Measurements from ENCODE around the gene ONECUT2. TPM values are rescaled to one million over a fixed set of nuclear protein-coding genes. Genes with fewer than 3 reads are reported as not detected.

Gene ONECUT2
- total RNA-seq, 2 donors from 2014 or later, result 0.04 TPM

- Histone ChIP-seq H3K4me3 (no peak overlapping the region), H3K36me3 (no peaks in the 10 kb centered on the region), H3K4me1 (peaks cover 0 to 11% of the 10 kb centered on the region in 2 donors), H3K27me3 (peaks cover 12 to 16% of the 10 kb centered on the region in 2 donors), H3K9me3 (no peaks in the 10 kb centered on the region), H3K27ac (no peak overlapping the region)
- no peak for DNase-seq (ENCODE audit: low spot score)
- TF ChIP-seq CTCF (IDR thresholded peaks at IDR 0.05), result no peak
Observed at GRCh38 chr18:57445488-57446319, 10.5 kb downstream of the ONECUT2 start.

GRCh38 chr18:57446322-57446721, 11.1 kb downstream of the ONECUT2 start:
- H3K4me3 ChIP-seq, result no peak overlapping the region
- H3K4me1 ChIP-seq, result peaks cover 0 to 5% of the 10 kb centered on the region in 2 donors
- H3K27ac ChIP-seq, result no peak overlapping the region
- DNase-seq (ENCODE audit: low spot score), result no peak
- no peaks in the 10 kb centered on the region for H3K36me3 ChIP-seq
- peak in 1 of 2 donors; percentile 50 for TF ChIP-seq CTCF (IDR thresholded peaks at IDR 0.05)
- no peaks in the 10 kb centered on the region for H3K9me3 ChIP-seq
- H3K27me3 ChIP-seq, result peaks cover 6 to 10% of the 10 kb centered on the region in 2 donors

- no peak for DNase-seq (ENCODE audit: low spot score)
- H3K27me3 ChIP-seq, result peaks cover 0 to 5% of the 10 kb centered on the region in 2 donors
Observed at GRCh38 chr18:57447154-57447621, 12.0 kb downstream of the ONECUT2 start.

GRCh38 chr18:57455576-57456129, 20.5 kb downstream of the ONECUT2 start:
- H3K9me3 ChIP-seq, result no peaks in the 10 kb centered on the region
- DNase-seq (ENCODE audit: low spot score), result no peak
- no peaks in the 10 kb centered on the region for H3K4me1 ChIP-seq
- H3K27ac ChIP-seq, result no peak overlapping the region
- H3K36me3 ChIP-seq, result no peaks in the 10 kb centered on the region
- no peak overlapping the region for H3K4me3 ChIP-seq
- H3K27me3 ChIP-seq, result no peaks in the 10 kb centered on the region
- TF ChIP-seq CTCF (IDR thresholded peaks at IDR 0.05), result no peak

More at GRCh38 chr18:57447154-57447621, 12.0 kb downstream of the ONECUT2 start:
- H3K4me1 ChIP-seq, result no peaks in the 10 kb centered on the region
- no peak overlapping the region for H3K27ac ChIP-seq
- H3K4me3 ChIP-seq, result no peak overlapping the region
- no peaks in the 10 kb centered on the region for H3K9me3 ChIP-seq
- TF ChIP-seq CTCF (IDR thresholded peaks at IDR 0.05), result no peak
- H3K36me3 ChIP-seq, result no peaks in the 10 kb centered on the region

- Histone ChIP-seq H3K27ac (no peak overlapping the region), H3K4me3 (no peak overlapping the region), H3K9me3 (no peaks in the 10 kb centered on the region), H3K27me3 (no peaks in the 10 kb centered on the region), H3K4me1 (peaks cover 0 to under 1% of the 10 kb centered on the region in 2 donors), H3K36me3 (no peaks in the 10 kb centered on the region)
- DNase-seq (ENCODE audit: low spot score), result no peak
- no peak for TF ChIP-seq CTCF (IDR thresholded peaks at IDR 0.05)
Observed at GRCh38 chr18:57461652-57462269, 26.6 kb downstream of the ONECUT2 start.
